PFSK-1 (cell line): ENCODE measurements around the gene DTX1.

Source experiments
- FOXP2 ChIP-seq: optimal IDR thresholded peaks from 2 replicates; pipeline ENCODE3; 2011; ENCODE audit warnings: borderline replicate concordance, control low read depth, inconsistent platforms; ENCODE audit not compliant: insufficient read depth; ENCODE audit errors: extremely low read length, extremely low read depth
- POLR2AphosphoS5 ChIP-seq: IDR thresholded peaks from 2 replicates; pipeline ENCODE4 v1.6.1; 2012; ENCODE audit warnings: low read depth, mild to moderate bottlenecking, control low read depth, low read length, moderate library complexity
- SIN3A ChIP-seq: IDR thresholded peaks from 2 replicates; pipeline ENCODE4 v1.6.1; 2012; ENCODE audit warnings: mild to moderate bottlenecking, low read length, moderate library complexity, borderline replicate concordance; ENCODE audit not compliant: insufficient read depth
- TAF1 ChIP-seq: IDR thresholded peaks from 2 replicates; pipeline ENCODE4 v1.6.1; 2012; ENCODE audit warnings: low read length, control low read depth, borderline replicate concordance; ENCODE audit not compliant: insufficient read depth
- TF ChIP-seq, protein P1 (sequence below), 2 experiments: IDR thresholded peaks; 2 replicates each; pipeline versions ENCODE4 v1.6.1 to v1.8.0; 2011 to 2012; ENCODE audit warnings: low read depth in 2 of 2, low read length in 2 of 2, control low read depth in 1 of 2, inconsistent platforms in 1 of 2, mild to moderate bottlenecking in 1 of 2, moderate library complexity in 1 of 2; ENCODE audit not compliant: insufficient read depth in 1 of 2

Gene DTX1

DNA sequence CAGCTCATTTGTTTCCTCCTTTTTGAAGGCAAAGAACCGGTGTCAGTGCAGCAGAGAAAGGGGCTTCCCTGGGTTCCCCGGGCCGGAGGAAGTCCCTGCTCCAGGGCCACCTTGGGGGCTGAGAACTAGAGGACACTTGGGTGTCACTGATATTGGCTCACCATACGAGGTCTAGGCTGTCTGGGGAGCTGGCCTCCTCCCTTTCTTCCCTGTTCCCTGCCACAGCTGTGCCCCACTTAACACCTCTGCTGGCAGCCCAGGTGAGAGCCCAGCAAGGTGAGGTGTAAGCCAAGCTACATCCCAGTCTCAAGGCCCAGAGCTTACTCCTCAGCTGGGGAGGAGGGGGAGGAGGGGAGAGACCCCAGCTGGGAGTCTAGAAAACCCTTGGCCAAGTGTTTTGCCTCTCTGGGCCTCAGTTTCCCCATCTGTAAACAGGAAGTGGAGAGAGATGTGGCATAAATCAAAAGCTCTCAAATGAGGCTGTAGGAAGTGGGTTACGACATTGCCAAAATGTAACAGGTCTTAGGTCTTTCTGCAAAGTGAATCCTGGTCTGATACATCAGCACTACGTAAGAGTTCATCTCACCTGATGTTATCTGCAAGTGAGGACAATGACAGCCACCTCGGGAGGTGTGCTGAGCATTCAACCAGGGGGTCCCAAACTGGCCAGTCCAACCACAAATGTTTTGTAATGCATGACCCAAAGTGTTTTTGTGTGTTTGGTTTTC is 53.5 kb downstream of the DTX1 start:
- TF ChIP-seq, protein P1, sequence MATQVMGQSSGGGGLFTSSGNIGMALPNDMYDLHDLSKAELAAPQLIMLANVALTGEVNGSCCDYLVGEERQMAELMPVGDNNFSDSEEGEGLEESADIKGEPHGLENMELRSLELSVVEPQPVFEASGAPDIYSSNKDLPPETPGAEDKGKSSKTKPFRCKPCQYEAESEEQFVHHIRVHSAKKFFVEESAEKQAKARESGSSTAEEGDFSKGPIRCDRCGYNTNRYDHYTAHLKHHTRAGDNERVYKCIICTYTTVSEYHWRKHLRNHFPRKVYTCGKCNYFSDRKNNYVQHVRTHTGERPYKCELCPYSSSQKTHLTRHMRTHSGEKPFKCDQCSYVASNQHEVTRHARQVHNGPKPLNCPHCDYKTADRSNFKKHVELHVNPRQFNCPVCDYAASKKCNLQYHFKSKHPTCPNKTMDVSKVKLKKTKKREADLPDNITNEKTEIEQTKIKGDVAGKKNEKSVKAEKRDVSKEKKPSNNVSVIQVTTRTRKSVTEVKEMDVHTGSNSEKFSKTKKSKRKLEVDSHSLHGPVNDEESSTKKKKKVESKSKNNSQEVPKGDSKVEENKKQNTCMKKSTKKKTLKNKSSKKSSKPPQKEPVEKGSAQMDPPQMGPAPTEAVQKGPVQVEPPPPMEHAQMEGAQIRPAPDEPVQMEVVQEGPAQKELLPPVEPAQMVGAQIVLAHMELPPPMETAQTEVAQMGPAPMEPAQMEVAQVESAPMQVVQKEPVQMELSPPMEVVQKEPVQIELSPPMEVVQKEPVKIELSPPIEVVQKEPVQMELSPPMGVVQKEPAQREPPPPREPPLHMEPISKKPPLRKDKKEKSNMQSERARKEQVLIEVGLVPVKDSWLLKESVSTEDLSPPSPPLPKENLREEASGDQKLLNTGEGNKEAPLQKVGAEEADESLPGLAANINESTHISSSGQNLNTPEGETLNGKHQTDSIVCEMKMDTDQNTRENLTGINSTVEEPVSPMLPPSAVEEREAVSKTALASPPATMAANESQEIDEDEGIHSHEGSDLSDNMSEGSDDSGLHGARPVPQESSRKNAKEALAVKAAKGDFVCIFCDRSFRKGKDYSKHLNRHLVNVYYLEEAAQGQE (IDR thresholded peaks at IDR 0.05; ENCODE audit: insufficient read depth in 1 of 2, low read depth in 2 of 2, low read length in 2 of 2), result no peak
- TF ChIP-seq TAF1 (no peak), FOXP2 (no peak), POLR2AphosphoS5 (no peak), SIN3A (no peak)

DNA sequence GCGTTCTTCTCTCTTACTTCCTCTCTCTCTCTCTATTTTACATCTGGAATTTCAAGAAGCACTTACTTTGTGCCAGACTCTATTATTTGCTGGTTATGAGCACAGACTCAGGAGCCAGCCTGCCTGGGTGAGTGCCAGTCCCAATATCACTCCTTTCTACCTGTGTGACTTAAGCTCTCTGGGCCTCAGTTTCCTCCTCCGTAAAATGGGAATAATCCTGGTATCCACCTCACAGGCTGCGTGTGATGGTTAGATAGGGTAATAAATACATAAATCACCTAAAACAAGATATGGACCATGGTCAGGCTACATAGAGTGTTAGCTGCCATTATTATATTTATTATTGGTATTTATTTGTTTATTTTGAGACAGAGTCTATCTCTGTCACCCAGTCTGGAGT is 54.7 kb downstream of the DTX1 start:
- TF ChIP-seq FOXP2 (no peak), POLR2AphosphoS5 (no peak), TAF1 (no peak), SIN3A (no peak)
- TF ChIP-seq, protein P1 (IDR thresholded peaks at IDR 0.05; ENCODE audit: insufficient read depth in 1 of 2, low read depth in 2 of 2, low read length in 2 of 2), result no peak

DNA sequence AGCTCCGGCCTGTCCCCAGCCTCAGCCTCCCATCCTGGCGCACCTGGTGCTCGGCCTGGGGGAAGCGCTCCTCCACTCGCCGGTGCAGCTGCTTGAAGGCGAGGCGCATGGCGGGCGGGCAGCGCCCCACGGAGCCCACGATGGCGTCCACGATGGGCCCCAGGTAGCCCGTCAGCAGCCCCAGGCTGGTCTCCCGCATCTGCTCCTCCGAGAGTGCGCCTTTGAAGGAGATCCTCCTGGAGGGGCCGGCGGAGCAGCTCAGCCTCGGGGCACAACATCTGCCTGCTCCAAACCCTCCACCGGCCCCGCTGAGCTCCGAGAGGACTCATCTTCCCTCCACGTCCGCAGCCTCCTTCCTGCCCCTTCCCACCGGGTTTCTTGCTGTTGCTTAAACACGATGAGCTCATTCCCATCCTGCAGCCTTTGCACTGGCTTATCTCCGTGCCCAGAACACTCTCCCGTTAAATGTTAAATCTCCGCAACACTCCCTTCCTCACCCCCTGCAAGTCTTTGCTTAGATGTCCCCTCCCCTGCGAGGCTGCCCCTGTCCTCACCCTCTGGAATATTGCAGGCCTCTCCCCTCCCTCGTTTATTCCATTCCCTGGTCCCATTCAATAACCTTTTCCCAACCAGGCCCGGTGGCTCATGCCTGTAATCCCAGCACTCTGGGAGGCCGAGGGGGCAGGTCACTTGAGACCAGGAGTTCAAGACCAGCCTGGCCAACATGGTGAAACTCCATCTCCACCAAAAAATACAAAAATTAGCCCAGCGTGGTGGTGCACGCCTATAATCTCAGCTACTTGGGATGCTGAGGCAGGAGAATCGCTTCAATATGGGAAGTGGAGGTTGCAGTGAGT is 55.7 kb downstream of the DTX1 start:
- TF ChIP-seq SIN3A (no peak), POLR2AphosphoS5 (no peak), TAF1 (no peak)
- TF ChIP-seq, protein P1 (IDR thresholded peaks at IDR 0.05; ENCODE audit: insufficient read depth in 1 of 2, low read depth in 2 of 2, low read length in 2 of 2), result no peak

DNA sequence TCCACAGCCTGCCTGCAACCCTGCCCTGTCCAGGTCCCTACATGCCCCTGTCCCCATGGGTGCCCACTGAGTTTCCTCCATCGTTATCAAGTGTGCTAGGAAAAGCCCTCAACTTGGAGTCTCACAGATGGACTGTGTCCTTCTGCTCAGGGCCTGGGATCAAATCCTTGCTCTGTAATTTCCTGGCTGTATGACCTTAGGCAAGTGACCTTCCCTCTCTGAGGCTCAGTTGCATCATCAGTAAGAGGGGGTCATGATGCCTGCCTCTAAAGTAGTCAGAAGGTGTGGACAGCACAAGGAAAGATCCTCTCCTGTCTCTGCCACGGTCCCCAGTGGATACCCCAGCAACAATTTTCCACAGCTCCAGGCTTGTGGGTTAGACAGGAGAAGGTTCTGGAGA is 56.9 kb downstream of the DTX1 start:
- no peak for TF ChIP-seq POLR2AphosphoS5

DNA sequence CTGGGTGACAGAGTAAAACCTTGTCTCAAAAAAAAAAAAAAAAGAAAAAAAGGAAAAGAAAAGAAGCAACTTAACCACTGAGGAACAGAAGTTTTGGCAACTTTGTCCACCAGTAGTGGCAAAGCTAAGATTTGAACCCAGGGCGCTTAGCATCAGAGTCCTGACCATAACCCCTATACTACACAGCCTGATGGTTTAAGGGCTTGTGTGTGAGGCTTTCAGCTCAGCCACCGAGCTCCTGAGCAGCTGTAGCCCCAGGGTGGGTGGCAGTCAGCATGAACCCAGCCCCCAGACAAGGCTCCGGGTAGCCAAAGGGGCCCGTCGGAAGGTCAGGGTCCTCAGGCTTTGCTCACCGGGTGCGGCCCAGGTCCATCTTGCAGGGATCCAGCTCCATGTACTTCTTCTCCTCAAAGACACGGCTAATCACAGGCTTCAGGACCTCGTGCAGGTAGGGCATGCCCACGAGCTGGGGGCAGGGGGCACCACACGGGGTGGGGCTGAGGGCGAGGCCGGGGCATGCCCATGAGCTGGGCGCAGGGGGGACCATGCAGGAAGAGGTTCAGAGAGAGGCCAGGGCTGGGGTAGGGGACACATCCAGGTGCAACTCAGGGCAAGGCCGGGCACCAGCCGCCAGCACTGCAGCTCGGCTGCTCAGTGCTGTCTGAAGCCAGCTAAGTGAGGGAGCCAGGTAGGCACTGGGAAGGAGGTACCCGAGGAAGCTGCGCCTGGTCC is 58.1 kb downstream of the DTX1 start:
- TF ChIP-seq SIN3A (no peak), TAF1 (no peak), FOXP2 (no peak), POLR2AphosphoS5 (no peak)
- TF ChIP-seq, protein P1 (IDR thresholded peaks at IDR 0.05; ENCODE audit: insufficient read depth in 1 of 2, low read depth in 2 of 2, low read length in 2 of 2), result no peak
